ENCODE data around the gene HOXC13.

The HOXC13 gene

GRCh38 chr12:53932915-53933314, 5.7 kb upstream of the HOXC13 start:
- TF ChIP-seq, protein P1, sequence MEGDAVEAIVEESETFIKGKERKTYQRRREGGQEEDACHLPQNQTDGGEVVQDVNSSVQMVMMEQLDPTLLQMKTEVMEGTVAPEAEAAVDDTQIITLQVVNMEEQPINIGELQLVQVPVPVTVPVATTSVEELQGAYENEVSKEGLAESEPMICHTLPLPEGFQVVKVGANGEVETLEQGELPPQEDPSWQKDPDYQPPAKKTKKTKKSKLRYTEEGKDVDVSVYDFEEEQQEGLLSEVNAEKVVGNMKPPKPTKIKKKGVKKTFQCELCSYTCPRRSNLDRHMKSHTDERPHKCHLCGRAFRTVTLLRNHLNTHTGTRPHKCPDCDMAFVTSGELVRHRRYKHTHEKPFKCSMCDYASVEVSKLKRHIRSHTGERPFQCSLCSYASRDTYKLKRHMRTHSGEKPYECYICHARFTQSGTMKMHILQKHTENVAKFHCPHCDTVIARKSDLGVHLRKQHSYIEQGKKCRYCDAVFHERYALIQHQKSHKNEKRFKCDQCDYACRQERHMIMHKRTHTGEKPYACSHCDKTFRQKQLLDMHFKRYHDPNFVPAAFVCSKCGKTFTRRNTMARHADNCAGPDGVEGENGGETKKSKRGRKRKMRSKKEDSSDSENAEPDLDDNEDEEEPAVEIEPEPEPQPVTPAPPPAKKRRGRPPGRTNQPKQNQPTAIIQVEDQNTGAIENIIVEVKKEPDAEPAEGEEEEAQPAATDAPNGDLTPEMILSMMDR (IDR thresholded peaks at IDR 0.05; ENCODE audit: low read depth, low read length): no peak
- DNase-seq (ENCODE audit: extremely low read depth, low read depth): no peak

DNA sequence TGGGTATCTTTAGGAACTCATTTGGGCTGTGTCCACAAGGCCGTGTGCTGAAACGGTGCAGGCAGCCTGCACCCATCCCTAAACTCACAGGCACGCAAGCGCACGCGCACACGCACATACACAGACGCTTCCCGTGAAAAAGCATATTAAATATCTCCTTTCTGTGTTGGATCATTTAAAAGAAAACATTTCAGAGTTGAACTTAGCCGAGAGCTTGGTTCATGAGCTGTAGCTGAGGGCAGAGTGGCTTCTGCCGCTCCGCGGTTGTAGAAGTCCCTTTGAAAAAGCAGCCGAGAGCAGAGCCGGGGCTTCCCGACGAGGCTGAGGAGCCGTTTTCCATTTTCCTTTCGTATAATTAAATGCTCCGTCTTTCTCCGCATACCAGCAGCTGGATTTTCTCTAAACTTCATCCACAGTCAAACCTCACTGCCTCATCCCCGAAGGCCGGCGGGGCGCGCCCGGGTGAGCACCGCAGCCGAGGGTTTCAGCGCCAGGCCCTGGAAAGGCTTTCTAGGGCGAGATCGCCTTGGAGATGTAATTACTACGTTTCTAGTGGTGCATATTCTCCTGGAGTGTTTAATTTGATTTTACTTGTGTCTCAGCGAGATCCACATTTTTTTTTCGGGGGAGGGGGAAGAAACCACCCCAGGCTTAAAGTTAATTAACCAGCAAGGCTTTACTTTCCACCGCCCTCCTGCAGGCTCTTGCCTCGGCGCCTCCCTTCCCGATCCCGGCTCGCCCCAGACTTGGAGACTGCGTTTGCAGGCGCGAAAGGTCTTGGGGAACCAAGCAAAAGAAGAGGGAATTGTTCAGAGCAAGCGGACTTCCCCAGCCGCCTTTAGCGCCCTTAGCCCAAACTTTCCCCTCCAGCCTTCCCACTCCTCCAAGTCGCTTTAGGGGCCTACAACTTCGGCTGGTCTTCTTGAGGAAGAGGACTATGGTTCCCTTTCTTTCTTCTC, 3.0 kb upstream of the HOXC13 start:
- TF ChIP-seq, protein P1 (IDR thresholded peaks at IDR 0.05; ENCODE audit: low read depth, low read length): no peak
- DNase-seq (ENCODE audit: extremely low read depth, low read depth): no peak

GRCh38 chr12:53937099-53937498, 1.5 kb upstream of the HOXC13 start:
- TF ChIP-seq, protein P1 (IDR thresholded peaks at IDR 0.05; ENCODE audit: low read depth, low read length): no peak
- DNase-seq (ENCODE audit: extremely low read depth, low read depth): no peak

DNA sequence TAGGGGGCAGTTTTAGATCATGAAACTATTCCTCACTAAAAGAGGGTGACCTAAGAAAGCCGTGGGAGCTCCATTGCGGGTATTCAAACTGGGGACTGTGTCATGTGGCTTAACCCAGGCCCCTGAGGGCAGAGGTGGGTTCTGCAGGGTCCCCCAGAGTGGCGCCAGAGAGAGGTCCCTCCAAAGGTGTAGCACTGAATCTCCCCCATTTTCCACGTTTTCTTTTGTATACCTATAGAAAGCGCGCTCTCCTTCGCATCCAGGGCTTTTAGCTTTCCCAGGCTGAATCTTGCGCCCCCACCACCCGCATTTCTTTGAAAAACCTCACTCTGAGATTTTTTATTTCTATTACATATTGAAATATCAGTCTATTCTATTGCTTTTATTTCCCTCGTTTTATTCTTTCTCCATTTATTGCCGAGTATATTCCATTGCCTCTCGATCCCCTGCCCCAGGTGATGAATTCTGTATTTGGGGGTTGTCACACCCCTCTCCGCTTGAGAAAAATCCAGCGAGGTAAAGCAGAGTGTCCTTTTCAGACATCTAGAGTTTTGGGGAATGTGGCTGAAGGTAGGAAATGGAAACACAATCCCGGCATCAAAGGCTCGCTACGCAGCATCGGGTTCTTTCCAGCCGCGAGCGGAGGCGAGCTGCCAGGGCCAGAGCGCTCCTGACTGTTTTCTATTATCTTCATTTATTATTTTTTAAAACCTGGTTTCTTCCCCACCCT, 870 bp upstream of the HOXC13 start:
- DNase-seq (ENCODE audit: extremely low read depth, low read depth): no peak
- TF ChIP-seq, protein P1 (IDR thresholded peaks at IDR 0.05; ENCODE audit: low read depth, low read length): no peak

GRCh38 chr12:53939141-53940108, 794 bp downstream of the HOXC13 start:
- no peak for DNase-seq (ENCODE audit: extremely low read depth, low read depth)
- TF ChIP-seq, protein P1 (IDR thresholded peaks at IDR 0.05; ENCODE audit: low read depth, low read length): no peak

- no peak for DNase-seq (ENCODE audit: extremely low read depth, low read depth)
- TF ChIP-seq, protein P1 (IDR thresholded peaks at IDR 0.05; ENCODE audit: low read depth, low read length): no peak
These were observed 1.9 kb downstream of the HOXC13 start for GRCh38 chr12:53940443-53941014.
